GM21423 (cell line): ENCODE data around the gene LY9.

Source experiments
- ATAC-seq: cut with Tn5 transposase; IDR thresholded peaks from one replicate; pipeline ENCODE4 v1.9.1; 2021; ENCODE audit warnings: mild to moderate bottlenecking, moderate library complexity; ENCODE audit not compliant: unreplicated experiment

LY9 gene

DNA sequence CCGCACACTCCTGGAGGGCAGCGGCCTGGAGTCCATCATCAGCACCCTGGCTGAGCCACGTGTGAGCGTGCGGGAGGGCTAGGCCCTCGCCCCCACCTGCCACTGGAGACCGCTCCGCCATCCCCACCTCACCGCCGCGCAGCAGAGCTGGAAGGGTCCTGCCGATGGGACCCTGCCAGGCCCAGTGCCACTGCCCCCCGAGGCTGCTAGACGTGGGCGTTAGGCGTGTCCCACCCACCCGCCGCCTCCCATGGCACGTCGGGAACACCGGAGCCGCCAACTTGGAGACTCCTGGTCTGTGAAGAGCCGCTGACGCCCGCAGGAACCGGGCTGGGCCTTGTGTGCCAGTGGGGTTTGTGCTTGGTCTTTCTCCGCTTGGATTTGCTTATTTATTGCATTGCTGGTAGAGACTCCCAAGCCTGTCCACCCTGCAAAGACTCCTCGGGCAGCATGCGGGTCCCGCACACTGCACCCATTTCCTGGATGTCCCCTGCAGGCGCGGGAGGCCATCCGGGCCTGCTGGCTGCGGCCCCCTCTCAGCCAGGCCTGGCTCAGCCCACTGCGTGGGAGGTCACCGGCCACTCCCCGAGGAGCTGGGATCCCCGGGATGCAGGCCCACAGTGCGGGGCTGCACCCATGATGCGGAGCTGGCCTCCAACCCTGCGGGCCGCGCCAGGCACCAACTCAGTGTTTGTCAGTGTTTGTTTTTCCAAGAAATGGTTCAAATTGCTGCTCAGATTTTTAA is 6.0 kb downstream of the LY9 start:
- no peak for ATAC-seq

GRCh38 chr1:160806109-160806665 is 10.2 kb downstream of the LY9 start:
- no peak for ATAC-seq

- no peak for ATAC-seq
Measured at GRCh38 chr1:160806784-160807183, 10.8 kb downstream of the LY9 start.

- ATAC-seq, result no peak
Measured at GRCh38 chr1:160807247-160807646, 11.3 kb downstream of the LY9 start.

DNA sequence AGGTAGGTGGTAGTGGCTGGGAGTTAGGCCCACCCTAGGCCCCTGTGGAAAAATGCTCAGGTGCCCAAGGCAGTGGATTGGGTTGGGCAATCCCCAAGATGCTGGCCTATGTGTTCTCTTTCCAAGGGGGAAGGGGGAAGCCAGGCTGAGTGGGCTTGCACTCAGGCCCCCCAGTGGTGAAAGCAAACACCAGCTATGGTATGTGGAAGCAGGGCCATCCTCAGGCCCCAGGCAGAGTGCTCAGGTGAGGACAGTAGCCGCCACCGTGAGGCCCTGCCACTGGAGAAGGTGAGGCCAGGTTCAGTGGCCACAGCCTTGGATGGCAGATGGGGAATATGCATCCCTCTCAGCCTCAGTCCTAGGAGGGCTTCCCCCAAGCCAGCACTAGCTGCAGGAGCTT is 11.8 kb downstream of the LY9 start:
- ATAC-seq, result no peak

- no peak for ATAC-seq
Measured at GRCh38 chr1:160808289-160808688, 12.3 kb downstream of the LY9 start.

- ATAC-seq, result no peak
Measured at GRCh38 chr1:160810486-160810885, 14.5 kb downstream of the LY9 start.

DNA sequence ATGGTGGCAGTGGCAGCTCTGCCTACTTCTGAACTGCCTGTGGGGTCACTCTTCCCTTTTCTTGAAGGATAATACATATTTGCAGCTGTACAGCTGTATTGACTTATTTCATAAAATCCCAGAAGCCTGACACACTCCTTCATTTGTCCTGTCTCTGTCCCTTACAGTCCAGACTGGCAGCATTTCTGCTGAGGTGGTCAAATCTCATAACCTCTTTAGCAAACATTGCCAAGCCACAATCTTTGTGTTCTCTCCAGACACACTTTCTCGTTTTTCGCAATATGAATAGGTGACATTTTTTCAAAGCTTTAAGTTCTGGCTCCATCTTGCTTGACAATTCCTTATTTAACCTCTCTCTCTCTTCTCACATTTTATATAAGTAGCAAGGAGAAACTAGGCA is 15.2 kb downstream of the LY9 start:
- ATAC-seq, result no peak

DNA sequence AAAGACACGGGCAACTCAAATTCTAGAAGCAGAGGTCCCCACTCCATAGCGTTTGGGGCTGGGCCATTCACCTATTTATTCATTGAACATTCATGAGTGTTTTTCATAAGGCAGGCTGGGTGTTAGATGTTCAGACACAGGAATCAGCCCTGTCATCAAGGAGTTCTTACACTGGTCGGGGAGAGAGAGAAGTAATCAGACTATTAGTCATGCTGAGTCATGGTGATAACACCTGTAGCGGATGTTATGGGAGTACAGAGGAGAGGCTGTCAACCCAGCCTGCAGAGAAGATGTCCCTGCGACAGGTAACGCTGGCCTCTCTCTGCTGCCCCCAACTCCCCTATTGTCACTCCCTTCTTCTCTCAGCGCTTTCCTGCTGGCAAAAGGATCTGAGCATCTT is 17.2 kb downstream of the LY9 start:
- ATAC-seq, result no peak

GRCh38 chr1:160814316-160814715 is 18.3 kb downstream of the LY9 start:
- ATAC-seq, result no peak

DNA sequence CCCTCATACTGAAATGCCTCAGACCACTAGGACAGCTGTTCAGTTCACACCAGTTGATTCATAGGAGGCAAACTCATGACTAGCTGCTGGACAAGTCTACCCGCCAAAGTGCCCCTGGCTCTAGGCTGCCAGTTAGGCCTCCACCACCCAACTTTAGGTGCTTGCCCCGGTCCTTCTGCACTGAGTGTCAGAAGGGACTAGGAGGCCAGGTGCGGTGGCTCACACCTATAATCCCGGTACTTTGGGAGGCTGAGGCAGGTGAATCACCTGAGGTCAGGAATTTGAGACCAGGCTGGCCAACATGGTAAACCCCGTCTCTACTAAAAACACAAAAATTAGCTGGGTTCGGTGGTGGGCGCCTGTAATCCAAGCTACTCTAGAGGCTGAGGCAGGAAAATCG is 18.9 kb downstream of the LY9 start:
- no peak for ATAC-seq

DNA sequence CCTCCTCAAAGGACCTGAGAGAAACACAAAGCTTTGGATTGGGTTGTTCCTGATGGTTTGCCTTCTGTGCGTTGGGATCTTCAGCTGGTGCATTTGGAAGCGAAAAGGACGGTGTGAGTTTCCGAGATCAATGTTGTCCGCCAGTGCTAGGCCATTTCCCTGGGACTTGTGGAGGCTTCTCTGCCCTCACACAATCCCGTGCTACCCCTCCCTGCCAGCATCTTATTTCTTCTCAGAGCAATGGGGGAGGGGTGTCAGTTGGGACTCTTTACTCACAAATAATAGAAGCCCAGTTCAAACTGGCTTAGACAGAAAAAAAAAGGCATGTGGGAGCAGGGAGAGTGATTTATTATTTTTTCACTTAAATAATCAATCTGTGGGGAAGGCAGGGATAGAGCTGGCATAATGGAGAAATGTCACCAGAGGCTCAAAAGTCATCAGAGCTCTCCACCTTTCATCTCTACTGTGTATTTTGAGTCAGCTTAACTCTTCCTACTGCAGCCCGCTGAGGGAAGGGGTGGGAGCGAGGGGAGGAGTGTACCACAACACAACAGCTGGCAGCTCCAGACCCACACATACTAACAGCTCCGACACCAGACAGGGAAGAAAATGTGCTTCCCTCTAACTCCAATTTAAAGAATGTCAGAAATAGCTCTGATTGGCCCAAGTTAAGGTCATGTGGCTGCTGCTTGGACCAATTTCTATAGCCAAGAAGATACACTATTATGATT is 22.4 kb downstream of the LY9 start:
- ATAC-seq, result no peak

- ATAC-seq, result no peak
Measured at GRCh38 chr1:160819186-160819585, 23.2 kb downstream of the LY9 start.

DNA sequence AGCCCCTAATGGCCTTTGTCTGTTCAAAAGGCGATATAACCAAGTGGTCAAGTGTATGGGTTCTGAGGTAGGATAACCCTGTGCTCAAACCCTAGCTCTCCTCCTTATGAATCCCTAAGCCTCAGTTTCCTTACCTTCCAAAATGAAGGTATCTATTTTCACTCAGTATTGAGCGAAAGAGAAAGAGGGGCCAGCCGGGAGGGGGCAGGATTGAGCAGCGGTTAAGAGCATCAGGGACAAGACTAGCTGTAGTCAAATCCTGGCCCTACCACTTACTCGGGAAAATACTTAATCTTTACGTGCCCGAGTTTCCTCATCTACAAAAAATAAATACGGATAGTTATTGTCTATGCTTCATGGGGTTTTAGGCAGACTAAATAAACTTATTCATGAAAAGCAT is 25.7 kb downstream of the LY9 start:
- ATAC-seq, result no peak

DNA sequence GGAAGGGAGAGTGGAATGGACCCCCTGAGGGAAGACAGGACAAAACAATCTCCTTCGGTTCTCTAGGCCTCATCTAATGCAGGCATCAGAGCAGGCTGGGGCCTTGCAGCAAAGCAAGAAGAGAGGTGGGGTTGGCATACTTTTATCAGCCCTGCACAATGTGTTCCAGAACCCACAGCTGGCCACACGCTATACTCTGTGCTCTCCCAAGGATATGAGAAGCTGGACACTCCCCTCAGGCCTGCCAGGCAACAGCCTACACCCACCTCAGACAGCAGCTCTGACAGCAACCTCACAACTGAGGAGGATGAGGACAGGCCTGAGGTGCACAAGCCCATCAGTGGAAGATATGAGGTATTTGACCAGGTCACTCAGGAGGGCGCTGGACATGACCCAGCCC is 27.3 kb downstream of the LY9 start:
- no peak for ATAC-seq

DNA sequence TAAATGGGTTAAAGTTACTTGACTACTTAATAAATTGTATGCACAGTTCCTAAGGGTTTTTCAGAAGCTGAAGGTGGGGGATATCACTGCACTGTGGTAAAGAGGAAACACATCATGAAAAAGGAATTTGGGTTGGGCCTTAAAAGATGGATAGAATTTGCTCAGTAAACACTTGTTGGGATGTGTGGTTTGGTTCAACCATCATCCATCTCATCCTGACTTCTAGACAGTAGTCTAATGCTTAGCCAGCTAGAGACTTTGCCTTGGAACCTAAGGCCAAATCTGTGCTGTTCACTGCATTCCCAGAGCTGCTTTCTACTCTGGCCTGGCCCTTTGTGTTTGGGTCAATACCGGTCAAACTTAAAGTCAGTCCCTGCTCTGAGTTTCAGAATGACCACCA is 30.6 kb downstream of the LY9 start:
- no peak for ATAC-seq

- ATAC-seq, result no peak
Measured at GRCh38 chr1:160827418-160827817, 31.4 kb downstream of the LY9 start.

DNA sequence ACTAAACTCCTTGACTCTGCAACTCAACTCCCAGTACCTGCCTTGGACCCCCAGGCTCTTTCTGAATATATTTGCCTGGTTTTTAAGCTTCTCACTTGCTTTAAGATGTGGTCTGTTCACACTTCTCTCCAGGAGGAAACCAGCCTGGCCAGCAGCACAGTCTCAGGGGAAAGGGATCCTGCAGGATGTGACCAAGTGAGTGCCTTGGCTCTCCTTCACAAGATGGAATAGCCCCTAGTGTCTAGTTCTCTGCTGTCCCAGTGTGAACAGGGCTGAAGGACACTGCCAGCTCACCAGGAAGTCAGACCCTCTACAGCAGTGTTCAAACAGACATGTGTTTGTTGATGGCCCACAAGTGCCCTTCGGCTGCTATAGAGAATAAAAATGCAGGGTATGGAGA is 33.8 kb downstream of the LY9 start:
- no peak for ATAC-seq

DNA sequence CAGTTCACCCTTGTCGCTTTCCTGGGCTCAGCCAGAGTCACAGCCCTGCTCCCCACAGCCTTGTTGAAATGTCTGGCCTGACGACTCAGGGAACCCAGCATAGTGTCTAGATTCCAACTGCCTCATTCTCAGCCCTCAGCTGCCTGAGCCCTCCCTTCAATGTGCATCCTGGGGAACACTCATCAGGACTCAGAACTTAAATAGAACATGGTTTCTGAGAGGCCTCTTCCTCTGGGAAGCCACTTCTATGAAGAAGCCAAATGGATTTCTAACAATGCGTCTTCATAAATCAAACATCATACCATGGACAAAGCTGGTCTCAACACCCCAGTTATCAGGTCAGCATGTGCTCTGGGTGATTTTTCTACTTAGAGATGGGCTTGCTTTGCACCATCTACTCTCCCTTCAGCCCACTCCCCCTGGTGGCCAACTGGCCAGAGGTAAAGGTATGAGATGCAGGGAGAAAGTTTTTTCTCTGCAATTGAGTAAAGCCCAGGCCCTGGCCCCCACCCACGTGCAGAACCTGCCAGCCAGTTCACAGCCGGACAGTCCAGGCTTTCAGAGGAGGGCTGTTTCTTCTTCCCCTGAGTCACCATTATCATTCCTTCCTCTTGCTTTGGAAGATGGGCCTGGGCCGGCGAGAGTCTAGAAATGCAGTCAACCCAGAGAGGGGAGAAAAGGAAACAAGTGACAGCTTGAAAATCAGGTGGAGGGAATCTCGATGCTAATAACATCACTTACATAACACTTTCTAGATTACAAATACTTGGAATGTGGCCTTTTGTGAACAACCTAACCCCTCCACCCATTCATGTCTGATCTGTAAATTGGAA is 34.6 kb downstream of the LY9 start:
- ATAC-seq, result no peak

DNA sequence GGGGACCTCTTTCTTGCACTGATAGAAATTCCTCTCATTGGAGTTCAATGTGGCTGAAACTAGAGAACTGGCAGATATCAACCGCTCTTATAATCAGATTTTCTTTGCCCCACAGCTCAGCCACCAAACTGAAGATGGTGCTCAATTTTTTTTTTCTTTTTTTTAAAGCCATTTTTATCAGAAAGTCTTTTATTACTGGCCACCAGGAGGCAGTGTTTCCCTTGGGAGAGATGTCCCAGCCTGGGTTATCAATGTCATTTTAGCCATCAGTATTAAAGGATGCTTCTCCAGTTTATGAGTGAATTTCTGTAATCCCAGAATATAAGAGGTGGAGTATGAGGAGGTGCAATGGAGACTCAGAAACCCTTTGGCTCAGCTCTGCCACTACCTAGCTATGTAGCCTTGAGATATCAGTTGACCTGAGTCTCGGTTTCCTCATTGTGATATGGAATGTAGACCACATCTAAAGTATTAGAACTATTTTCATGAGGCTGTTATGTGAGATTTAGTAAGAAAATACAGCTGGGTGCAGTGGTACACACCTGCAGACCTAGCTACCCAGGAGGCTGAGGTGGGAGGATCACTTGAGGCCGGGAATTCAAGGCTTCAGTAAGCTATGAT is 39.1 kb downstream of the LY9 start:
- no peak for ATAC-seq

DNA sequence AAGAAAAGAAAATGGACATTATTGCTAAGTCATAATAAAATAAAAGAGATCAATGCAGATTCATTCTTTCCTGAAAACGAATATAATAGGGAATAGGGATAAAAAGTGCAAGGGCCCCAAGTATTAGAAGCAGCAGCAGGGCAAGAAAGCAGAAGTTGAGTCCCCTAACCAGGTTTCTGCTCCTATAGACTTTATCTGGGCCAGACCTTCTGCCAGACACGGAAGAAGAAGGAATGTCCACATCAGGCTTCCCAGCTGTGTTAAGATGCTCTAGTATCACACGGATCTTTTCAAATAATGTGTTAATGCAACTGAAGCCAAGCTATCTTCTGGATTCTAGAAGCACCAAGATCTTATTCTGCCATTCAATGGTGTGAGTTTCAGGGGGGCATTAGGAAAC is 39.8 kb downstream of the LY9 start:
- ATAC-seq, result no peak
